ENCODE results near the gene B4GALT2. TPM values are rescaled to one million over a fixed set of nuclear protein-coding genes. Genes with fewer than 3 reads are reported as not detected.

The B4GALT2 gene
- total RNA-seq, 1 experiment from 2014 or later, result 31.5 TPM

DNA sequence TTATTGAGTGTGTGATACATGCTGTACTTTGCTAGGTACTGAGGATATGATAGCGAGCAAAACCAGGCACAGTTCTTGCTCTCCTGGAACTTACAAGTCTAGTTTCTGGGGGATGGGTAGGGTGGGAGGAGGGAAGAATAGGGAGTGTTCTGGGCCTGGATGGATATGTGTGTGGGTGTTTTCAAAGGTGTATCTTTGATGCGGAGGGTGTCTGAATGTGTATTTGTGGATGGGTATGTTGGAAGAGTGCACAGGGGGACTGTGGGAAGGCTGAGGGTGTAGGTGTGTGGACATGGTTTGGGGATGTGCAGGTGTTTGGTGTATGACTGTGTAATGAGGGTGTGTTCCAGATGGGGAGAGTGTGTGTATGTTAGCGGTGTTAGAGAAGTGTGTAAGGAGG lies 13.7 kb upstream of the B4GALT2 start:
- Mint-ChIP-seq H3K4me3 (ENCODE audit: unreplicated experiment) (no peak overlapping the region), H3K27me3 (ENCODE audit: insufficient read depth, unreplicated experiment) (no peaks in the 10 kb centered on the region), H3K36me3 (ENCODE audit: insufficient read depth, unreplicated experiment) (no peaks in the 10 kb centered on the region), H3K27ac (ENCODE audit: unreplicated experiment) (no peak overlapping the region), H3K9me3 (ENCODE audit: unreplicated experiment) (no peaks in the 10 kb centered on the region), H3K4me1 (ENCODE audit: low read depth, unreplicated experiment) (no peaks in the 10 kb centered on the region)
- Histone ChIP-seq H3K4me3 (ENCODE audit: low read depth, low read length) (no peak overlapping the region), H3K4me1 (no peaks in the 10 kb centered on the region), H3K36me3 (ENCODE audit: control insufficient read depth, insufficient read depth, low read length) (no peaks in the 10 kb centered on the region), H3K9me3 (no peaks in the 10 kb centered on the region), H3K27me3 (replicated peaks; ENCODE audit: control insufficient read depth, insufficient read depth, low read length) (no peaks in the 10 kb centered on the region)
- no TSS peak for BruUV-seq (replicated peaks)
- POLR2A ChIA-PET, result no interaction called here
- CTCF ChIA-PET, result no interaction called here
- no peak for DNase-seq
- intact Hi-C loops (cut with micrococcal nuclease; ENCODE audit: unreplicated experiment), result no loop called here
- TF ChIP-seq, protein P1, sequence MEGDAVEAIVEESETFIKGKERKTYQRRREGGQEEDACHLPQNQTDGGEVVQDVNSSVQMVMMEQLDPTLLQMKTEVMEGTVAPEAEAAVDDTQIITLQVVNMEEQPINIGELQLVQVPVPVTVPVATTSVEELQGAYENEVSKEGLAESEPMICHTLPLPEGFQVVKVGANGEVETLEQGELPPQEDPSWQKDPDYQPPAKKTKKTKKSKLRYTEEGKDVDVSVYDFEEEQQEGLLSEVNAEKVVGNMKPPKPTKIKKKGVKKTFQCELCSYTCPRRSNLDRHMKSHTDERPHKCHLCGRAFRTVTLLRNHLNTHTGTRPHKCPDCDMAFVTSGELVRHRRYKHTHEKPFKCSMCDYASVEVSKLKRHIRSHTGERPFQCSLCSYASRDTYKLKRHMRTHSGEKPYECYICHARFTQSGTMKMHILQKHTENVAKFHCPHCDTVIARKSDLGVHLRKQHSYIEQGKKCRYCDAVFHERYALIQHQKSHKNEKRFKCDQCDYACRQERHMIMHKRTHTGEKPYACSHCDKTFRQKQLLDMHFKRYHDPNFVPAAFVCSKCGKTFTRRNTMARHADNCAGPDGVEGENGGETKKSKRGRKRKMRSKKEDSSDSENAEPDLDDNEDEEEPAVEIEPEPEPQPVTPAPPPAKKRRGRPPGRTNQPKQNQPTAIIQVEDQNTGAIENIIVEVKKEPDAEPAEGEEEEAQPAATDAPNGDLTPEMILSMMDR (IDR thresholded peaks at IDR 0.05; ENCODE audit: insufficient read depth in 1 of 2, low read depth in 1 of 2, low read length in 1 of 2, severe bottlenecking in 1 of 2, unreplicated experiment in 1 of 2), result no peak

DNA sequence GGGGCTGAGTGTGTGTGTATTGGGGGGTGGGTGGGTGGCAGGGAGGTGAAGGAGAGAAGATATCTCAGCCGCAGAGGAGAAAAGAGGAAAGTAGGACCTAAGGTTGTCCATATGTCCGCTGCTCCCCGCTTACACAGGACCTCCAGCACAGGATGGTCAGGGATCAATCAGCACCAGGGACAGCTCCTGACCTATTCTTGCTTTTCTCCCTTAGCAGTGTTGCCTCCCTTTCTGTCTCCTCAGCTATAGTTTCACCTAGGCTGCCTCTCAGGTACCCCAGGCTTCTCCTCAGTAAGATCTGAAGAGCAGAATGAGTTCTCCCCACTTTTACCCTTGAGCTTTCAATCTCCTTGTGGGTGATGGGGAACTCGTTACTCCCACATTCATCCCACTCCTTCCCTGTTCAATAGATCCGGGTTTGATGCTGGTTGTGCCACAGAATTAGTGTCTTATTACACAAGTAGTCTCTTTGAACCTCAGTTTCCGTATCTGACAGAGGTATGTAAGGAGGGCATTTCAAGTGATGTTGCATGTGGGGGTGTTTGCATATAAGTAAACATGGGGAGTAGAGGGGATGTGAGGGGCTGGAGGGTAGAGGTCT lies 10.6 kb upstream of the B4GALT2 start:
- TF ChIP-seq, protein P1 (IDR thresholded peaks at IDR 0.05; ENCODE audit: insufficient read depth in 1 of 2, low read depth in 1 of 2, low read length in 1 of 2, severe bottlenecking in 1 of 2, unreplicated experiment in 1 of 2), result no peak
- POLR2A ChIA-PET, result no interaction called here
- no peak overlapping the region for H3K4me3 ChIP-seq (ENCODE audit: low read depth, low read length)
- no peaks in the 10 kb centered on the region for H3K4me1 ChIP-seq
- no TSS peak for BruUV-seq (replicated peaks)
- H3K27me3 ChIP-seq (replicated peaks; ENCODE audit: control insufficient read depth, insufficient read depth, low read length), result no peaks in the 10 kb centered on the region
- peak in 1 of 2 experiments; percentile 57 for DNase-seq
- no peaks in the 10 kb centered on the region for H3K9me3 ChIP-seq
- H3K27ac Mint-ChIP-seq (ENCODE audit: unreplicated experiment), result no peak overlapping the region
- no peaks in the 10 kb centered on the region for H3K4me1 Mint-ChIP-seq (ENCODE audit: low read depth, unreplicated experiment)
- peaks cover 1% of the 10 kb centered on the region; the same call in 1 of the 2 replicates for H3K36me3 ChIP-seq (ENCODE audit: control insufficient read depth, insufficient read depth, low read length)
- CTCF ChIA-PET, result no interaction called here
- no peak overlapping the region for H3K4me3 Mint-ChIP-seq (ENCODE audit: unreplicated experiment)
- H3K36me3 Mint-ChIP-seq (ENCODE audit: insufficient read depth, unreplicated experiment), result no peaks in the 10 kb centered on the region
- no peaks in the 10 kb centered on the region for H3K27me3 Mint-ChIP-seq (ENCODE audit: insufficient read depth, unreplicated experiment)
- no peaks in the 10 kb centered on the region for H3K9me3 Mint-ChIP-seq (ENCODE audit: unreplicated experiment)
- intact Hi-C loops (cut with micrococcal nuclease; ENCODE audit: unreplicated experiment), result no loop called here

DNA sequence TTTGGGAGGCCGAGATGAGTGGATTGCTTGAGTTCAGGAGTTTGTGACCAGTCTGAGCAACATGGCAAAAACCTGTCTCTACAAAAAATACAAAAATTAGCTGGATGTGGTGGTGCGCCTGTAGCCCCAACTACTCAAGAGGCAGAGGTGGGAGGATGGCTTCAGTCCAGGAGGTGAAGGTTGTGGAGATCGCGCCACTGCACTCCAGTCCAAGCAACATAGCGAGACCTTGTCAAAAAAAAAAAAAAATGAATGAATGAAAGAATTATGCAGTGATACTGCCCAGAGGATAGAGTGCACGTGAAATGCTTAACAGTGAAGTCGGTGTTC lies 9.6 kb upstream of the B4GALT2 start:
- CTCF ChIA-PET, result interaction anchor here (1.0 kb wide), 2 partner anchors 24 to 206 kb away, joined by 3 to 4 read pairs; no protein-coding TSS in a partner anchor
- Histone ChIP-seq H3K9me3 (no peaks in the 10 kb centered on the region), H3K27me3 (replicated peaks; ENCODE audit: control insufficient read depth, insufficient read depth, low read length) (no peaks in the 10 kb centered on the region), H3K4me3 (ENCODE audit: low read depth, low read length) (peak overlapping the region; percentile 17; the same call in 1 of the 2 replicates), H3K36me3 (ENCODE audit: control insufficient read depth, insufficient read depth, low read length) (peaks cover 1% of the 10 kb centered on the region; the same call in 1 of the 2 replicates), H3K4me1 (no peaks in the 10 kb centered on the region)
- BruUV-seq (replicated peaks), result no TSS peak
- H3K4me3 Mint-ChIP-seq (ENCODE audit: unreplicated experiment), result peak overlapping the region; percentile 92
- peaks cover 6% of the 10 kb centered on the region for H3K36me3 Mint-ChIP-seq (ENCODE audit: insufficient read depth, unreplicated experiment)
- H3K4me1 Mint-ChIP-seq (ENCODE audit: low read depth, unreplicated experiment), result no peaks in the 10 kb centered on the region
- H3K27me3 Mint-ChIP-seq (ENCODE audit: insufficient read depth, unreplicated experiment), result no peaks in the 10 kb centered on the region
- POLR2A ChIA-PET, result interaction anchor here (1.4 kb wide), 1 partner anchor 22 kb away, joined by 4 read pairs; no protein-coding TSS in a partner anchor
- DNase-seq, result no peak
- H3K9me3 Mint-ChIP-seq (ENCODE audit: unreplicated experiment), result no peaks in the 10 kb centered on the region
- H3K27ac Mint-ChIP-seq (ENCODE audit: unreplicated experiment), result no peak overlapping the region
- intact Hi-C loops (cut with micrococcal nuclease; ENCODE audit: unreplicated experiment), result loop anchor here (1.0 kb wide), 1 partner anchor 23 kb away; the partner anchor contains the start of gene IPO13
- TF ChIP-seq, protein P1 (IDR thresholded peaks at IDR 0.05; ENCODE audit: insufficient read depth in 1 of 2, low read depth in 1 of 2, low read length in 1 of 2, severe bottlenecking in 1 of 2, unreplicated experiment in 1 of 2), result no peak

All from Caco-2 (cell line).